Endometrium (tissue), 2 donors: Measurements from ENCODE around the gene GREM2.

ENCODE experiments used
- FAIRE-seq: peaks from 2 replicates; lab custom pipeline; 2012; peaks lifted over from hg19 to GRCh38; lab: Jason Lieb, UNC
- donor health status: control.
- donor health status: control.

The GREM2 gene

GRCh38 chr1:240498335-240498734 is 113.6 kb downstream of the GREM2 start:
- no peak for FAIRE-seq

GRCh38 chr1:240497908-240498307 is 114.0 kb downstream of the GREM2 start:
- FAIRE-seq, result no peak

- FAIRE-seq, result no peak
Measured at GRCh38 chr1:240496941-240497340, 115.0 kb downstream of the GREM2 start.

GRCh38 chr1:240496356-240496755 is 115.6 kb downstream of the GREM2 start:
- no peak for FAIRE-seq

GRCh38 chr1:240495601-240496000 is 116.4 kb downstream of the GREM2 start:
- no peak for FAIRE-seq

GRCh38 chr1:240492832-240493440 is 119.0 kb downstream of the GREM2 start:
- FAIRE-seq, result no peak

GRCh38 chr1:240491796-240492195 is 120.2 kb downstream of the GREM2 start:
- no peak for FAIRE-seq

- no peak for FAIRE-seq
Measured at GRCh38 chr1:240491156-240491555, 120.8 kb downstream of the GREM2 start.

GRCh38 chr1:240487493-240487892 is 124.5 kb downstream of the GREM2 start:
- no peak for FAIRE-seq

GRCh38 chr1:240486611-240487010 is 125.3 kb downstream of the GREM2 start:
- FAIRE-seq, result no peak

GRCh38 chr1:240484804-240485443 is 127.0 kb downstream of the GREM2 start:
- no peak for FAIRE-seq

GRCh38 chr1:240478536-240478935 is 133.4 kb downstream of the GREM2 start:
- FAIRE-seq, result peak; percentile 88

GRCh38 chr1:240475832-240476231 is 136.1 kb downstream of the GREM2 start:
- no peak for FAIRE-seq

- FAIRE-seq, result peak; percentile 90
Measured at GRCh38 chr1:240474133-240474614, 137.8 kb downstream of the GREM2 start.

GRCh38 chr1:240468656-240469055 is 143.3 kb downstream of the GREM2 start:
- FAIRE-seq, result no peak

GRCh38 chr1:240467895-240468294 is 144.1 kb downstream of the GREM2 start:
- peak; percentile 58 for FAIRE-seq

- FAIRE-seq, result no peak
Measured at GRCh38 chr1:240466509-240466908, 145.4 kb downstream of the GREM2 start.

- FAIRE-seq, result no peak
Measured at GRCh38 chr1:240465531-240465940, 146.4 kb downstream of the GREM2 start.

- FAIRE-seq, result no peak
Measured at GRCh38 chr1:240464099-240464498, 147.9 kb downstream of the GREM2 start.

GRCh38 chr1:240462766-240463395 is 149.1 kb downstream of the GREM2 start:
- FAIRE-seq, result no peak

GRCh38 chr1:240462277-240462676 is 149.7 kb downstream of the GREM2 start:
- FAIRE-seq, result no peak

- FAIRE-seq, result no peak
Measured at GRCh38 chr1:240457203-240457602, 154.8 kb downstream of the GREM2 start.

GRCh38 chr1:240455228-240455821 is 156.6 kb downstream of the GREM2 start:
- no peak for FAIRE-seq
